Keratinocyte (primary cell): Measurements from ENCODE around the gene SPAG6. TPM values are rescaled to one million over a fixed set of nuclear protein-coding genes. Genes with fewer than 3 reads are reported as not detected.

Source experiments
- DNase-seq: peaks from one replicate; pipeline ENCODE4 v3.0.0-alpha.2; 2011; ENCODE audit warnings: low read depth, missing footprints, low spot score
- FAIRE-seq: peaks from 2 replicates; lab custom pipeline; 2011; peaks lifted over from hg19 to GRCh38; lab: Jason Lieb, UNC
- H2AFZ ChIP-seq: 2 replicates; pipeline ENCODE4 v1.6.0; 2012; ENCODE audit warnings: low read length, control low read depth, inconsistent platforms; ENCODE audit not compliant: control insufficient read depth
- H3K27ac ChIP-seq: 2 replicates; pipeline ENCODE4 v1.5.1; 2011; ENCODE audit warnings: low read length; ENCODE audit not compliant: control insufficient read depth, insufficient read depth
- H3K27me3 ChIP-seq: 3 replicates; pipeline ENCODE4 v1.6.0; 2011; ENCODE audit warnings: low read length; ENCODE audit not compliant: control insufficient read depth, insufficient read depth; ENCODE audit errors: extremely low read depth
- H3K36me3 ChIP-seq, 2 experiments: 2 replicates in 1 of 2; 3 replicates in 1 of 2; pipeline ENCODE4 v1.5.1; 2011; ENCODE audit warnings: low read length in 2 of 2, mild to moderate bottlenecking in 1 of 2; ENCODE audit not compliant: control insufficient read depth in 2 of 2, insufficient read depth in 2 of 2; ENCODE audit errors: extremely low read depth in 1 of 2
- H3K4me1 ChIP-seq: 3 replicates; pipeline ENCODE4 v1.5.1; 2011; ENCODE audit warnings: low read length; ENCODE audit not compliant: control insufficient read depth, insufficient read depth; ENCODE audit errors: extremely low read depth
- H3K4me2 ChIP-seq: 3 replicates; pipeline ENCODE4 v1.6.0; 2011; ENCODE audit warnings: low read depth, low read length; ENCODE audit not compliant: control insufficient read depth, insufficient read depth; ENCODE audit errors: extremely low read depth
- H3K4me3 ChIP-seq, 3 experiments: fragments of 200-600 bp in 1 of 3; sonication (generic) in 1 of 3; 2 replicates in 2 of 3; 3 replicates in 1 of 3; pipeline ENCODE4 v1.5.1; 2011 to 2016; ENCODE audit warnings: low read length in 3 of 3, mild to moderate bottlenecking in 3 of 3, control low read depth in 2 of 3, inconsistent platforms in 1 of 3, low read depth in 1 of 3, mixed read lengths in 1 of 3, mixed run types in 1 of 3, moderate library complexity in 1 of 3; ENCODE audit not compliant: control insufficient read depth in 2 of 3, insufficient read depth in 2 of 3; ENCODE audit errors: extremely low read depth in 1 of 3
- H3K79me2 ChIP-seq: 2 replicates; pipeline ENCODE4 v1.6.0; 2012; ENCODE audit warnings: low read length; ENCODE audit not compliant: control insufficient read depth, insufficient read depth
- H3K9ac ChIP-seq: 3 replicates; pipeline ENCODE4 v1.6.0; 2011; ENCODE audit warnings: low read length; ENCODE audit not compliant: control insufficient read depth, insufficient read depth; ENCODE audit errors: extremely low read depth
- H3K9me1 ChIP-seq: 3 replicates; pipeline ENCODE4 v1.6.0; 2011; ENCODE audit warnings: low read length; ENCODE audit not compliant: control insufficient read depth, insufficient read depth; ENCODE audit errors: extremely low read depth
- H3K9me3 ChIP-seq: 2 replicates; pipeline ENCODE4 v1.5.1; 2012; ENCODE audit warnings: low read depth, low read length; ENCODE audit not compliant: control insufficient read depth
- H4K20me1 ChIP-seq: 3 replicates; pipeline ENCODE4 v1.6.0; 2011; ENCODE audit warnings: low read length; ENCODE audit not compliant: control insufficient read depth, insufficient read depth; ENCODE audit errors: extremely low read depth
- EZH2 ChIP-seq: IDR thresholded peaks from one replicate; pipeline ENCODE4 v1.6.1; 2012; ENCODE audit warnings: inconsistent platforms, mild to moderate bottlenecking, low read length, moderate library complexity
- dilution Hi-C: fragments of 300-500 bp; cut with MboI; formaldehyde crosslinking; loops from one replicate; pipeline ENCODE4 v1.7.0; 2020; ENCODE audit warnings: low sequenced_read_pairs; ENCODE audit not compliant: extremely low pct_ligation_motif_present
- polyA plus RNA-seq, 5 experiments: library from polyadenylated mRNA; depleted of rRNA in 3 of 5; stranded (reverse) in 3 of 5; stranded (forward) in 1 of 5; unstranded in 1 of 5; fragments of >200 nt; gene quantifications; 1 replicate in 1 of 5; 2 replicates in 3 of 5; 3 replicates in 1 of 5; pipeline versions ENCODE4 v1.2.1 to v1.2.3, GENCODE V29; 2011 to 2012; ENCODE audit warnings: missing spikeins in 2 of 5, low read depth in 1 of 5, low replicate concordance in 1 of 5
- TF ChIP-seq, protein P1 (sequence below), 3 experiments: IDR thresholded peaks in 1 of 3; conservative IDR thresholded peaks in 1 of 3; optimal IDR thresholded peaks in 1 of 3; 2 replicates in 2 of 3; 3 replicates in 1 of 3; pipeline versions ENCODE3 to v1.5.1; 2011; ENCODE audit warnings: low read length in 3 of 3, mild to moderate bottlenecking in 3 of 3, moderate library complexity in 2 of 3, control low read depth in 1 of 3, inconsistent platforms in 1 of 3; ENCODE audit not compliant: insufficient read depth in 2 of 3; ENCODE audit errors: extremely low read depth in 1 of 3

The SPAG6 gene
- polyA plus RNA-seq, 1 donor (not counting 4 experiments of a cell fraction or from before 2014, with no cell fraction given) = not detected

DNA sequence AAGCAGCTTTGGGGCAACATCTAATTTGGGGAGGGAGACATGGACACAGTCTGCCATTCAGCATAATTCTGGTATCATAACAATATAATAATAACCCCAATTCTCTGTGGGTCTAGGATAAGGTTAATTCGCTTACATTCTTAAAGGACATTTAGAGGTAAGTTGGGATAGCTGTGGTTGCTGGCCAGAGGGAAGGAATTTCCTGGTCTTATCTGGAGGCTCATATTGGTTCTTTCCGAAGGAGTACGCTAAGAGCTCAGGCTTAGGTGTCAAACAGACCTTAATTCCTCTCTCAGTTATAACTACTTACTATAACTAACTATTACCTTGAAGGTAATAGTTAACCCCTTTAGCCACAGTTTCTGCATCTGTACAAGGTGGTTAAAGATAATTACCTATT lies 68.8 kb downstream of the SPAG6 start:
- Histone ChIP-seq H3K27ac (no peak overlapping the region), H3K4me1 (no peaks in the 10 kb centered on the region), H3K9ac (no peak overlapping the region), H3K4me2 (no peak overlapping the region), H4K20me1 (no peaks in the 10 kb centered on the region), H3K27me3 (no peaks in the 10 kb centered on the region), H3K9me1 (no peaks in the 10 kb centered on the region), H3K4me3 (no peak overlapping the region), H3K79me2 (no peaks in the 10 kb centered on the region), H3K9me3 (no peaks in the 10 kb centered on the region), H3K36me3 (no peaks in the 10 kb centered on the region), H2AFZ (no peak overlapping the region)
- dilution Hi-C loops = no loop called here
- FAIRE-seq (no peak), DNase-seq (no peak)
- no peak for TF ChIP-seq EZH2
- TF ChIP-seq, protein P1, sequence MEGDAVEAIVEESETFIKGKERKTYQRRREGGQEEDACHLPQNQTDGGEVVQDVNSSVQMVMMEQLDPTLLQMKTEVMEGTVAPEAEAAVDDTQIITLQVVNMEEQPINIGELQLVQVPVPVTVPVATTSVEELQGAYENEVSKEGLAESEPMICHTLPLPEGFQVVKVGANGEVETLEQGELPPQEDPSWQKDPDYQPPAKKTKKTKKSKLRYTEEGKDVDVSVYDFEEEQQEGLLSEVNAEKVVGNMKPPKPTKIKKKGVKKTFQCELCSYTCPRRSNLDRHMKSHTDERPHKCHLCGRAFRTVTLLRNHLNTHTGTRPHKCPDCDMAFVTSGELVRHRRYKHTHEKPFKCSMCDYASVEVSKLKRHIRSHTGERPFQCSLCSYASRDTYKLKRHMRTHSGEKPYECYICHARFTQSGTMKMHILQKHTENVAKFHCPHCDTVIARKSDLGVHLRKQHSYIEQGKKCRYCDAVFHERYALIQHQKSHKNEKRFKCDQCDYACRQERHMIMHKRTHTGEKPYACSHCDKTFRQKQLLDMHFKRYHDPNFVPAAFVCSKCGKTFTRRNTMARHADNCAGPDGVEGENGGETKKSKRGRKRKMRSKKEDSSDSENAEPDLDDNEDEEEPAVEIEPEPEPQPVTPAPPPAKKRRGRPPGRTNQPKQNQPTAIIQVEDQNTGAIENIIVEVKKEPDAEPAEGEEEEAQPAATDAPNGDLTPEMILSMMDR (optimal IDR thresholded peaks at IDR 0.05 in 1 of 3, IDR thresholded peaks at IDR 0.05 in 1 of 3, conservative IDR thresholded peaks at IDR 0.05 in 1 of 3; ENCODE audit: extremely low read depth in 1 of 3, insufficient read depth in 2 of 3, low read length in 3 of 3) = no peak

DNA sequence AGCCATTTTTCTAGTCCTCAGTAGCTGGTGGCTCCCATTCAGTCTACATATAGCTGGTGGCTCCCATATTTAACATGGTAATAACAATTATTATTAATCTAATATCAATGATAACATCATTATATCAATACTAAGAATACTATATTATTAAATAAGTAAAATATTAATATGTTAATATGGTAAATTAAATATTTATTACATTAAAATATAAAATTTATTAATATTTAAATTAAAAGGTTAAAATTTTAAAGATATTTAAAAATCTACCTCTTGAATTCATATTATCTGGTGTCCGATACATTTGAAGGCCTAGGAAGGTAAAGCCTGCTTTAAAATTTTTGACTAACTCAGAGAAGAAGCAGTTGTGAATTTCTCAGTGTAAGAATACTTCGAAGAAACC lies 69.8 kb downstream of the SPAG6 start:
- Histone ChIP-seq H3K4me2 (no peak overlapping the region), H3K4me3 (no peak overlapping the region), H2AFZ (no peak overlapping the region), H3K27me3 (no peaks in the 10 kb centered on the region), H3K27ac (no peak overlapping the region), H3K4me1 (no peaks in the 10 kb centered on the region), H3K9ac (no peak overlapping the region), H3K9me1 (no peaks in the 10 kb centered on the region), H4K20me1 (no peaks in the 10 kb centered on the region), H3K9me3 (no peaks in the 10 kb centered on the region), H3K36me3 (no peaks in the 10 kb centered on the region), H3K79me2 (no peaks in the 10 kb centered on the region)
- FAIRE-seq (no peak), DNase-seq (no peak)
- TF ChIP-seq, protein P1 (optimal IDR thresholded peaks at IDR 0.05 in 1 of 3, IDR thresholded peaks at IDR 0.05 in 1 of 3, conservative IDR thresholded peaks at IDR 0.05 in 1 of 3; ENCODE audit: extremely low read depth in 1 of 3, insufficient read depth in 2 of 3, low read length in 3 of 3) = no peak
- no peak for TF ChIP-seq EZH2
- dilution Hi-C loops = no loop called here
